NCI-H2107 treated with DMSO at 0.1 percent for 48 hours (cell line): Measurements from ENCODE around the gene ADAMTS19.
"Not testable (repeated sequence)": the region's sequence is repeated elsewhere in the genome, so short reads cannot be mapped to it uniquely, and the experiment has no call there.

Experiments used
- DNase-seq: peaks from one replicate; lab custom pipeline; 2025; ENCODE audit not compliant: unreplicated experiment; lab: John Stamatoyannopoulos, UW

The ADAMTS19 gene, protein sequence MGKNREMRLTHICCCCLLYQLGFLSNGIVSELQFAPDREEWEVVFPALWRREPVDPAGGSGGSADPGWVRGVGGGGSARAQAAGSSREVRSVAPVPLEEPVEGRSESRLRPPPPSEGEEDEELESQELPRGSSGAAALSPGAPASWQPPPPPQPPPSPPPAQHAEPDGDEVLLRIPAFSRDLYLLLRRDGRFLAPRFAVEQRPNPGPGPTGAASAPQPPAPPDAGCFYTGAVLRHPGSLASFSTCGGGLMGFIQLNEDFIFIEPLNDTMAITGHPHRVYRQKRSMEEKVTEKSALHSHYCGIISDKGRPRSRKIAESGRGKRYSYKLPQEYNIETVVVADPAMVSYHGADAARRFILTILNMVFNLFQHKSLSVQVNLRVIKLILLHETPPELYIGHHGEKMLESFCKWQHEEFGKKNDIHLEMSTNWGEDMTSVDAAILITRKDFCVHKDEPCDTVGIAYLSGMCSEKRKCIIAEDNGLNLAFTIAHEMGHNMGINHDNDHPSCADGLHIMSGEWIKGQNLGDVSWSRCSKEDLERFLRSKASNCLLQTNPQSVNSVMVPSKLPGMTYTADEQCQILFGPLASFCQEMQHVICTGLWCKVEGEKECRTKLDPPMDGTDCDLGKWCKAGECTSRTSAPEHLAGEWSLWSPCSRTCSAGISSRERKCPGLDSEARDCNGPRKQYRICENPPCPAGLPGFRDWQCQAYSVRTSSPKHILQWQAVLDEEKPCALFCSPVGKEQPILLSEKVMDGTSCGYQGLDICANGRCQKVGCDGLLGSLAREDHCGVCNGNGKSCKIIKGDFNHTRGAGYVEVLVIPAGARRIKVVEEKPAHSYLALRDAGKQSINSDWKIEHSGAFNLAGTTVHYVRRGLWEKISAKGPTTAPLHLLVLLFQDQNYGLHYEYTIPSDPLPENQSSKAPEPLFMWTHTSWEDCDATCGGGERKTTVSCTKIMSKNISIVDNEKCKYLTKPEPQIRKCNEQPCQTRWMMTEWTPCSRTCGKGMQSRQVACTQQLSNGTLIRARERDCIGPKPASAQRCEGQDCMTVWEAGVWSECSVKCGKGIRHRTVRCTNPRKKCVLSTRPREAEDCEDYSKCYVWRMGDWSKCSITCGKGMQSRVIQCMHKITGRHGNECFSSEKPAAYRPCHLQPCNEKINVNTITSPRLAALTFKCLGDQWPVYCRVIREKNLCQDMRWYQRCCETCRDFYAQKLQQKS

DNA sequence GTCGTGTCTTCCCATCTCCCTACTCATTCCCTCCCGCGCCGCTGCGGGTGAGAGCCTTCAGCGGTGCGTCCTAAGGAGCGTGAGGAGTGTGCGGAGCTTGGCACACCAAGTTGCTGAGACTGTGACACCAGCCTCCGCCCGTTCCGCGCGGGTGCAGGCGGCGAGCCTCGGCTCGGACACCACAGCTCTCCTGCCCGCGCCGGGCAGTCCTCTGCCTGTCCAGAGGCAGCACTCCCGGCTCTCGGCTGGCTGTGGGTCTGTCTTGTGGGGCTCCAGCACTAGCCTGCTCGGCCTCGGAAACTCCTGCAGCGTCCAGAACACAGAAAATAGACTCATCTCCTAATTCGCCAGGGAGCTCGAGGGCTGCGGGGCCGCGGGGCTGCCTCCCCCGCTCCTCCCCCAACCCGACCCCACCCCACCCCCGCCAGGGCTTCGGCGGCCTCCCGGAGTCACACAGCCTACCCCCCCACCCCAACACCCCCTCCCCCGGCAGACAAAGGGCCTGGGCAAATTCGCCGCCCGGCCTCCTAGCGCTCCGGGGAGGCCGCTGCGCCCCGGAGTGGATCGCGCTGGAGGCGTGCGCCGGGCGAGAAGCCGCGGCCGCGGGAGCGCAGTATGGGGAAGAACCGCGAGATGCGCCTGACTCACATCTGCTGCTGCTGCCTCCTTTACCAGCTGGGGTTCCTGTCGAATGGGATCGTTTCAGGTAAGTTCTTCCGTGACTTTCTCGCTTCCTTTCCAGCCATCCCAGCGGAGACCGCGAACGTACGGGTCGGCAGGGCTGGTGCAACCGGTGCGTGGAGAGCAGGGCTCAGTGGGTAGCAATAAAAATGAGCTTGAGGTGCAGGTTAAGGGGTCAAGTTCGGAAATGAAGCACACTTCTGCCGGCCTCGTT lies at the start of gene ADAMTS19:
ADAMTS19 (plus strand) TSS at position 522 of the 895 bp plus-strand sequence; CDS start at position 616, 94 bp downstream.
- no peak for DNase-seq

DNA sequence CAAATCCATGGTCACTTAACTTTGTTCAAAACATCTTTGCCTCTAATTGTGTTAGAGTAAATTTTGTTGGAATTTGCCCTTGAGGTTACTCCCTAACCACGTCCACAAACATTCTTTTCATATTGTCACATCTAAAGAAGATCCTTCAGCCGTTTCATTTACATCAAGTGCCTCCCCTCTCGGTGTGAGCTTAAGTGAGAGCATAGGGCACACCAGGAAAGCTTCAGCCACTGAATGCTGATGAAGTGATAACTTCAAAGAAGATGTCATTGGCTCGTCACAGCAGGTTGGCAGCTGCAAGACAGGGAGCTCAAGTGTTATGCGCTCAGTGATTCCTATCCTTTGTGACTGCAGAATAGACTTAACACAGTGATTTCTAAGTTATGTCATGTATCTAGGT lies 49.6 kb upstream of the ADAMTS19 start:
- no peak for DNase-seq

DNA sequence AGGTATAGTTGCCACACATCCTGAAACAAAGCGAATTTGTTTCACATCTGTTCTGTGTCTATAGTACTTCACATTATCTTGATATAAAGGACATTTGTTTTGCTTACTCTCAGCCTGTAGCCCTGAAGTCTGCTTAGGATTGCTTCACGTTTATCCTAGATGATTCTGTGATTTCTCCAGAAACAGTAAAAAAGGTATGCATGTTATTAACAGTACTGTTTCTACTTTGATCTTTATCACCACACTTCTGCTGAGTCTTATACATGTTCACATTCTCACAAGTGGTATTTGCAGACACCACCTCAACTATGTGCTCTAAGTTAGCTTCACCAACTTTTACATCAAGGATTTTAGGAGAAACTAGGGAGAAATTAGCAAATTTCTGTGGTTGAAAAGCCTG lies 47.4 kb upstream of the ADAMTS19 start:
- no peak for DNase-seq

DNA sequence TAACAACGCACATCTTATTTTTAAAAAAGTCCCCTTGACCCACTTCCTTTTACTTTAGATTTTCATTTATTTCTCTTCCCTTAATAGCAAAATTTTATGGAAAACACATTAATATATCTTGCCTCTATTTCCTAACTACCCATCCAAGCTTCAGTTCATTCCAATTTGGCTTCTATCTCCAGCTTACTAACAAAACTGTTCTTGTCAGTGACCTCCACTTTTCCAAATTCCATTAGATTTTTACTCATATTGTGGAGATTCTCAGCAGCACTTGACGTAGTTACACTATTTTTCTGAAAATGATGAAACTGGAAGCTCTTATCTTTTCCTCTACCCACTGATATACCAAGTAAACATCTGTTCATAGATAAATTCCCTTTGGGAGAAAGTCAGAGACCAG lies 46.5 kb upstream of the ADAMTS19 start:
- DNase-seq = no peak

DNA sequence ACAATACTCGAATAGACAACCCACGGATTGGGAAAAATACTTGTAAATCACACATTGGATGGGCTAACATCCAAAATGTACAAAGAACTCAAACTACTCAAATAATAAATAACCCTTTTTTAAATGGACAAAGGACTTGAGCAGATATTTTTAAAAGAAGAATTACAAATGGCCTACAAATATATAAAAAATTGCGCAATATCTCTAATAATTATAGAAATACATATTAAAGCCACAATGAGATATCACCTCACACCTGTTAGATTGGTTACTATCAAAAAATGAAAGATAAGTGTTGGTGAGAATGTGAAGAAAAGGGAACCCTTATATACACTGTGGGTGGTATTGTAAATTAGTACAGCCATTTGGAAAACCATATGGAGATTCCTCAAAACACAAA lies 40.8 kb upstream of the ADAMTS19 start:
- no peak for DNase-seq

DNA sequence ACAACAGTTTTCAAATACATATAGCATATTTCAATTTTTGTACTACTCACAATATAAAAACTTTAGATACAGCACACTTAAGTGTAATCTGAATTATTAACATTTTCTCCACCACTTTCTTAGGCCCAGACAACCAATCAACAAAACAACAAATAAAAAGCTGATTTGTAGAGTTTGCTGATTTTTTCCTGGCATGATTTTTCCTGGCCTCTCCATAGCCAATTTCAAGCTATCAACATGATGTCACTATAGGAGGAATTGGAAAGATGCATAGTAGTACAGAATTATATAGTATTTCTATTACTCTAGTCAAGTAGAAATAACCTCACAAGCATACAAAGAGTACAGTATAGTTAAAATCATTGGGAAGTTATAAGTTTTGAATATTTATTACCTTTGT lies 35.1 kb upstream of the ADAMTS19 start:
- no peak for DNase-seq

DNA sequence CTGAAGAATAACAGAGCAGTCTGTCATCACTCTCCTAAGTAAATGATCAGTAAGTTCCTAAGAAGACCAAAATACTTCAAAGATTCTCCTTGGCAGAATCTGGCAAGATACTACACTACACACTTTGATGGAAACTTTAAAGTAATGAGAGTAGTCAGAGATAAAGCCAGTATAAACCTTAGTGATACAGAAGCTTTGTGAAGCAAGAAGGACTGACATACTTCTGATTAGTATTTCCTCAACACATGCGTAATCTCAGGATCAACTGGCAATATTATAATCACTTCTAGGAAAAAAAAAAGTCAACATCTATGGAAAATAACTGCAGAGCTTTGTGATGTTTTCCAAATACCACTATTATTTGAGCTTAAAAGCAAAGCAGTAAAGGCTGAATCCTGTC lies 34.0 kb upstream of the ADAMTS19 start:
- DNase-seq = no peak

DNA sequence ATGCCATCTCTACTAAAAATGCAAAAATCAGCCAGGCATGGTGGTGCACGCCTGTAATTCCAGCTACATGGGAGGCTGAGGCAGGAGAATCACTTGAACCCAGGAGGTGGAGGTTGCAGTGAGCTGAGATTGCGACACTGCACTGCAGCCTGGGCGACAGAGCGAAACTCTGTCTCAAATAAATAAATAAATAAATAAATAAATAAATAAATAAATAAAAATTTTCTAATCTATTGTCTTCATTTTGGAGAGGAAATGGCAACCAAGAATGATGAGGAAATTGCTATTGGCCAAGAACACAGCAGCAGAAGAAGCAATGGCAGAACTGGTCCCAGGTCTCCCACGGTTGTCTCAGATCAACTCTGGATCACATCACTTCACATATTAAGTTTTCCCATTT lies 31.5 kb upstream of the ADAMTS19 start:
- DNase-seq = not testable (repeated sequence)

DNA sequence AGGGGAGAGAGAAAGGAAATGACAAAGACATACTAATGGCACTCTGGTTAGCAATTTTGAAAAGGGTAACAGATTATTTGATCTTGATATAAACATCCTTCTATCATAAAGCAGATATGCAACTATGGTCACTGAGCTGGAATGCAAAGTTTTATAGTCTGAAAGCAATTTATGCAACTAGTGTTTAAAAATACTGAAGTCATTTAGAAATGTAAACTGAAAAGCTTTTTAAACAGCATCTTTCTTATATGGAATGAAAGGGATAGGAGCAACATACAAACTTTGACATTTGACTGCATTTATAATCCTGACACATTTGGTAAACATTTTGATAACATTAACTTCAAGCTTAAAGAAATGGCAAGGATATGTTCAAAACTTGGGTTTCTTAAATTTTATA lies 28.7 kb upstream of the ADAMTS19 start:
- DNase-seq = no peak

DNA sequence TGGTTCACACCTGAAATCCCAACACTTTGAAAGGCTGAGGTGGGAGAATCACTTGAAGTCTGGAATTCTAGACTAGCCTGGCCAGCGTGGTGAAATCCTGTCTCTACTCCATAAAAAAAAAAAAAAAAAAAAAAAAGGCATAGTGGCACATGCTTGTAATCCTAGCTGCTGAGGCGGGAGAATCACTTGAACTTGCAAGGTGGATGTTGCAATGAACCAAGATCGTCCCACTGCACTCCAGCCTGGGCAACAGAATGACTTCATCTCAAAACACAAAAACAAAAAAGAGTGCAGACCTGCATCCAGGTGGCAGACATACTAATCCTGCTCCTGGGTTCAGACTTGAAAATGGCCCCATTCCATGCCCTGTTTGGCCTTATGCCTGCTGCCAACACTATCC lies 21.8 kb upstream of the ADAMTS19 start:
- no peak for DNase-seq

DNA sequence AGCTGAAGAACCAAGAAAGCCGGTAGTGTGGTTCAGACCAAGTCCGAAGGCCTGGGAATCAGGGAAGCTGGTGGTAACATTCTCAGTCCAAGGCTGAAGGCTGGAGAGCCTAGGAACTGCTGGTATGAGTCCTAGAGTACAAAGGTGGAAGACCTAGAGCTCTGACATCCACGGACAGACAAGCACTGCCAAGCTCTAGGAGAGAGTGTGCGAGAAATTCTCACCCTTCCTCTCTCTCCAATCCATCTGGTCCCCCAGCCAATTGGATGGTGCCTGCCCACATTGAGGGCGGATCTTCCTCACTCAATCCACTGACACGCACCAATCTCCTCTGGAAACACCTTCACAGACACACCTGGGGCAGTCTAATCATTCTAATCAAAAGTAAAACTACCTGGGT lies 19.7 kb upstream of the ADAMTS19 start:
- no peak for DNase-seq

DNA sequence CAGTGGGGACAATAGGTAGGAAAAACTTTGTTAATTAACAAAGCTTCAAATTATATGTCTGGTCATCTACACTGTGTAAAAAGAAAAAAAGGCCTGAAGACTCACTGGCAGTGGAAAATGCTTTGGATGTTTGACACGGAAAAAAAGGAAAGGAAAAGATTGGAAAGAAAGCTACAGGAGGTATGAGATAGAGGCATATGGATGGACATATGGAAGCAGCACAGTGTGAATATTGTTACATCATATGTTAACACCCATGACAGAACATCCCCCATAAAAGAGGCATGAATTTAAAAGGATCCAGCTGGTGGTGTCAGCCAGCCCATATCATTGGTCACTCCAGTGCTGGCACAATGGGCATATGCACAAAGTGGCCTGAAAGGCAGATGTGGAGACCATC lies 19.0 kb upstream of the ADAMTS19 start:
- DNase-seq = no peak

DNA sequence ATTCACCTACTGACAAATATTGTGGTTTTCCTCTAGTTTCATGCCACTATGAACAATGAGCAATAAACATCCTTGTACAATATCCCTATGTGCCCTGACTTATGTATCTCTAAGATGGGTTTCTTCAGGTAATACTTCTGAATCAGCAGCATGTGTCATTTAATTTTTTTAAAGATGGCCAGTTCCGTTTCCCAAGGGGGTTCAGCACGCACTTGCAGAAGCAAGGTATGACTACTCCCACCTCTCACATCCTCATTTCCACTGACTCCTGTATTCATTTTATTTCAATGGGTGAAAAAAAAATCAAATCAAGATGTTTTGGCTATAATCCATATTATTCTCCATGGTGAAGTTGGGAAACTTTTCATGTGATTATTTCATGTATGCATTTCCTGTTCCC lies 14.7 kb upstream of the ADAMTS19 start:
- DNase-seq = no peak

DNA sequence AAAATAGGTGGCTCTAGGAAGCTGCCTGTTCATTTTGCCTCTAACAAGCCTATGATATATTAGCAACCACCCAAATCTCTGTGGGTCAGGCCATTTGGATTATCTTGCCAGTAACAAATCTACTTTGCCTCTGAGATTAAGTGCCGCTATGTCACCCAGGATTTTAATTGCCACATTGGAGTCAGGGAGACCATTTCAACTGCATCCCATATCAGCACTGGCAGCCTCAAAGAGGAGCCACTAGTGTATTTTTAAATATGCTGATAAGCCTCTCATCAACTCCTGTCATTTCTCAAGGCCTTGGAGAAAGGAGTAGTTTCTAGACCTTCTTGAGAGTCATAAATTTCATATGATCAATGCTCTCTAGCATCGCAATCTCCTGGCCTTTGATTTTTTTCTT lies 12.1 kb upstream of the ADAMTS19 start:
- DNase-seq = no peak

DNA sequence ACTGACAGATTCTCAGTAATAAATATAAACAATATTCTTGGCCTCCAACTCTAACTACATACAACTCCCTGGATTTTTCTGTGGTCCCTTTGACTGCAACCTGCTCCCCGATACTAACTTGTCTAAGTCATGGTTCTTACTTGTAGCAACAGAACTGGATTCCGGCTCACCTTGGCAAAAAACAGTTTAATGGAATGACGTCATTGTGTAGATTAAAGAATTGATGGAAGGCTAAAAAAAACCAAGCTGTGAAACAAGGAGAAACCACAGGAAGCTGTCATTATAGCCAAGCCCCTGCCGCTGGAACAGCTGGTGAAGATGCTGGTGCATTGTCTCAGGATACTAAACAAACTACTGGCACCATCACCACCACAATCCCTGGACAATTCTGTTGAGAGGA lies 11.4 kb upstream of the ADAMTS19 start:
- no peak for DNase-seq

DNA sequence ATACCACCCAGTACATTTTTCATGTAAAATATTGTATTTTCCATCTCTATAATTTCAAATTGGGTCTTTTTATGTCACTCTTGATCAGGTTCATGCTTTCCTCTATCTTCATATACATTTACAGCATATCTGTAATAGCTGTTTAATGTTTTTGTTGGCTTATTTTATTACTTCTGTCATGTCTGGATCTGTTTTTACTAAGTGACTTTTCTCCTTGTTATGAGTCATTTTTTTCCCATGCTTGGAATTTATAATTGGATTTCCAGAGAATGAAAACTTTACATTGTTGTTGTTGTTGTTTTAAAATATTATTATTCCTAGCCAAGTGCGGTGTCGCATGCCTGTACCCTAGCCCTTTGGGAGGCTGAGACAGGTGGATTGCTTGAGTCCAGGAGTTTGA lies 5.6 kb upstream of the ADAMTS19 start:
- DNase-seq = no peak

DNA sequence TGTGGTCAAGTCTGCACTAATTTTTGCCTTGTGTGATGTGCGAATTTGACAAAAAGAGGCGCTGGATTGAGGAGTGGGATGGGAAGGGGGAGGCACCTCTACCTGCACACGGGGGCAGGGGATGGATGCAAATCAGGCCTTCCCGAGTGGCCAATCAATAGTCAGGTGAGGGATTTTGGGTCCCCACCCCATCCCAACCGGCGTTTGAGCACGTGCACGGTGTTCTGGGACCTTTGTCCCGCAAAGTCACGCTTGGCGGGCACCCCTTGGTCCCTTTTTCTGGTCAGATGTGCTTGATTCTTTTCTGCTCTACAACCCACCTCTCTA lies 685 bp upstream of the ADAMTS19 start:
- no peak for DNase-seq

DNA sequence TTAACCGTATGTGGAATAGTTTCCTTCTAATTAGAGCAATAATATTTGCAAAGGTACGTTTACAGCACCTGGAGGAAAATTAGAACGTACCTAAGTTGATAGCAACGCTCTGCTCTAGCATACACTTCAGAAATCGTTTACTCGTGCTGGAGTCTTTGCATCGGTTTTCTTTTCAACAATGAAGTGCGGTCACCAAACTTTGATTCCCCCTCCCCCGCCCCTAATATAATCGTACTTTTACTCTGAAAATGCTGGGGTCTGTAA lies 506 bp downstream of the ADAMTS19 start:
- no peak for DNase-seq

DNA sequence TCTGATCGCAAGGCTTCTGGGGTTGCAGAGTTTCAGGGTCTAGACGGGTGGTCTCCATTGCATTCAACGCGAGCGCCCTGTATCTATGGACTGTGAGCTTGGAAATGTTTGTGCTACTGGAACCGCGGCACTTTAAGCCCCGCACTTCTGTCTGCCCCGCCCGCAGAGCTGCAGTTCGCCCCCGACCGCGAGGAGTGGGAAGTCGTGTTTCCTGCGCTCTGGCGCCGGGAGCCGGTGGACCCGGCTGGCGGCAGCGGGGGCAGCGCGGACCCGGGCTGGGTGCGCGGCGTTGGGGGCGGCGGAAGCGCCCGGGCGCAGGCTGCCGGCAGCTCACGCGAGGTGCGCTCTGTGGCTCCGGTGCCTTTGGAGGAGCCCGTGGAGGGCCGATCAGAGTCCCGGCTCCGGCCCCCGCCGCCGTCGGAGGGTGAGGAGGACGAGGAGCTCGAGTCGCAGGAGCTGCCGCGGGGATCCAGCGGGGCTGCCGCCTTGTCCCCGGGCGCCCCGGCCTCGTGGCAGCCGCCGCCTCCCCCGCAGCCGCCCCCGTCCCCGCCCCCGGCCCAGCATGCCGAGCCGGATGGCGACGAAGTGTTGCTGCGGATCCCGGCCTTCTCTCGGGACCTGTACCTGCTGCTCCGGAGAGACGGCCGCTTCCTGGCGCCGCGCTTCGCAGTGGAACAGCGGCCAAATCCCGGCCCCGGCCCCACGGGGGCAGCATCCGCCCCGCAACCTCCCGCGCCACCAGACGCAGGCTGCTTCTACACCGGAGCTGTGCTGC lies 1.0 kb downstream of the ADAMTS19 start:
- DNase-seq = no peak

DNA sequence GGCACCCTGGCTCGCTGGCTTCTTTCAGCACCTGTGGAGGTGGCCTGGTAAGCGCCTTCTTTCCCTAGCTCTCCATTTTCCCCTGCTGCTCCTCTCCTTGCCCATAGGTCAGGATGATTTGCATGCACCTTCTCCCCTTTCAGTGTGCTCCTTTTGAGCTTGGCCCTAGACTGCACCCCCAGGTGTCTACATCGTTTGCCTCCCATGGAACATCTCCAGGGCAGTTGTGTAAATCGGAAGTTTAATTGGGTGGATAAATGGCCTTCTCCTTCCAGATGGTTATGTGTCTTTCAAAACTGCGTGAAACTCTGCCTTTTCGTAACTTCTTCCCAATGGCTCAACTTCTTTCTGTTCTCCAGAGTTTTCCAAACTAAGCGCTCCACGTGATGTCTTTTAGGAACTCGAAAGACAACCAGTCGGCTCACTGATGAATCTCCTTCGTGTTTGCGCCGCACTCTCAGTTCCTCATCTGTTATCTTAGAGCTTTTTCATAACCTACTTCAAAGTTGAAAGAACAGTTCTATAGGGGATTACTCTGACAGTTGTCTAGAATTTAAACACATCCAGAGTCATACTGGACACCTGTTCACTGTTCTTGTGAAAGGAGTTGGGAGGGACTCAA lies 1.7 kb downstream of the ADAMTS19 start:
- DNase-seq = no peak
